H1 (cell line): ENCODE data around the gene AGBL1. TPM values are rescaled to one million over a fixed set of nuclear protein-coding genes. Genes with fewer than 3 reads are reported as not detected.

Experiments used
- CTCF ChIA-PET: fragments of 300-600 bp; sonication (Branson Sonifier 250); formaldehyde crosslinking; loops from one replicate; lab custom pipeline; 2021; ENCODE audit not compliant: partially characterized antibody; lab: Charles Lee
- POLR2A ChIA-PET: fragments of 300-600 bp; sonication (Branson Sonifier 250); formaldehyde crosslinking; loops from one replicate; lab custom pipeline; 2021; ENCODE audit warnings: inconsistent platforms; ENCODE audit not compliant: partially characterized antibody; lab: Charles Lee
- DNase-seq, 2 experiments: peaks; one replicate each; pipeline versions ENCODE4 v3.0.0 to v3.0.0-alpha.2; 2010 to 2022; ENCODE audit warnings: low spot score in 2 of 2, low read depth in 1 of 2, mixed read lengths in 1 of 2
- FAIRE-seq: peaks from 2 replicates; lab custom pipeline; 2011; peaks lifted over from hg19 to GRCh38; lab: Jason Lieb, UNC
- H2AFZ ChIP-seq: 2 replicates; pipeline ENCODE4 v1.8.1; 2012; ENCODE audit warnings: low read length, inconsistent platforms
- H2AK5ac ChIP-seq: 2 replicates; pipeline ENCODE4 v1.6.1; 2013; ENCODE audit warnings: low read depth, low read length
- H2BK120ac ChIP-seq: replicated peaks from 2 replicates; pipeline ENCODE3; 2013; ENCODE audit warnings: low read depth, low read length, inconsistent platforms
- H2BK12ac ChIP-seq: 2 replicates; pipeline ENCODE4 v1.6.1; 2013; ENCODE audit warnings: low read depth, low read length
- H2BK15ac ChIP-seq: 2 replicates; pipeline ENCODE4 v1.6.1; 2013; ENCODE audit warnings: low read length
- H2BK20ac ChIP-seq: 2 replicates; pipeline ENCODE4 v1.6.1; 2013; ENCODE audit warnings: low read length
- H2BK5ac ChIP-seq: 2 replicates; pipeline ENCODE4 v1.6.1; 2013; ENCODE audit warnings: low read depth, low read length
- H3K14ac ChIP-seq: 2 replicates; pipeline ENCODE4 v1.6.1; 2013; ENCODE audit warnings: inconsistent platforms; ENCODE audit not compliant: insufficient read length
- H3K18ac ChIP-seq: 2 replicates; pipeline ENCODE4 v1.6.1; 2013; ENCODE audit warnings: low read length; ENCODE audit errors: extremely low read depth
- H3K23ac ChIP-seq: 2 replicates; pipeline ENCODE4 v1.6.1; 2013; ENCODE audit warnings: inconsistent platforms; ENCODE audit not compliant: insufficient read length
- H3K23me2 ChIP-seq: 2 replicates; pipeline ENCODE4 v1.6.1; 2013; ENCODE audit warnings: low read depth, low read length
- H3K27ac ChIP-seq: 2 replicates; pipeline ENCODE4 v1.6.1; 2011; ENCODE audit warnings: low read depth, low read length, inconsistent platforms
- H3K27me3 ChIP-seq, 4 experiments: replicated peaks in 1 of 4; 1 replicate in 1 of 4; 2 replicates in 3 of 4; pipeline versions ENCODE4 v1.6.1 to v1.8.1; 2011 to 2013; ENCODE audit warnings: low read length in 3 of 4, mild to moderate bottlenecking in 3 of 4, inconsistent platforms in 2 of 4, mixed read lengths in 2 of 4, moderate library complexity in 1 of 4; ENCODE audit not compliant: control insufficient read depth in 3 of 4, insufficient read depth in 3 of 4; ENCODE audit errors: extremely low read depth in 1 of 4
- H3K36me3 ChIP-seq, 4 experiments: 2 replicates each; pipeline versions ENCODE4 v1.6.1 to v1.8.1; 2011 to 2013; ENCODE audit warnings: mild to moderate bottlenecking in 4 of 4, low read length in 3 of 4, moderate library complexity in 2 of 4, control low read depth in 1 of 4, inconsistent platforms in 1 of 4; ENCODE audit not compliant: insufficient read depth in 4 of 4, control insufficient read depth in 2 of 4
- H3K4ac ChIP-seq: replicated peaks from 2 replicates; pipeline ENCODE3; 2013; ENCODE audit warnings: low read length, low read depth, mixed read lengths, inconsistent platforms; ENCODE audit not compliant: insufficient read length
- H3K4me1 ChIP-seq, 4 experiments: replicated peaks in 1 of 4; 1 replicate in 1 of 4; 2 replicates in 3 of 4; pipeline versions ENCODE4 v1.6.1 to v1.8.1; 2011 to 2013; ENCODE audit warnings: low read length in 3 of 4, inconsistent platforms in 2 of 4, mixed read lengths in 1 of 4; ENCODE audit not compliant: insufficient read depth in 4 of 4, control insufficient read depth in 3 of 4
- H3K4me2 ChIP-seq, 2 experiments: 2 replicates each; pipeline versions ENCODE4 v1.6.1 to v1.8.1; 2011 to 2013; ENCODE audit warnings: low read depth in 2 of 2, low read length in 2 of 2, control low read depth in 1 of 2, inconsistent platforms in 1 of 2, mild to moderate bottlenecking in 1 of 2; ENCODE audit not compliant: insufficient read depth in 1 of 2
- H3K4me3 ChIP-seq, 4 experiments: fragments of 200-600, 300-600 bp in 1 of 4; sonication (generic), shearing (Covaris generic), sonication (Bioruptor Twin) in 1 of 4; 2 replicates each; pipeline versions ENCODE4 v1.5.1 to v1.8.1; 2011 to 2016; ENCODE audit warnings: low read length in 4 of 4, low read depth in 3 of 4, control low read depth in 2 of 4, inconsistent platforms in 2 of 4, mild to moderate bottlenecking in 2 of 4, mixed read lengths in 1 of 4, moderate library complexity in 1 of 4; ENCODE audit not compliant: insufficient read depth in 2 of 4; ENCODE audit errors: extremely low read depth in 1 of 4
- H3K56ac ChIP-seq: replicated peaks from 2 replicates; pipeline ENCODE3; 2013; ENCODE audit warnings: low read depth, mild to moderate bottlenecking, mixed read lengths, low read length, inconsistent platforms; ENCODE audit not compliant: insufficient read length
- H3K79me1 ChIP-seq: 2 replicates; pipeline ENCODE4 v1.6.1; 2013; ENCODE audit warnings: low read depth, low read length, control low read depth
- H3K79me2 ChIP-seq, 2 experiments: 2 replicates each; pipeline versions ENCODE4 v1.6.1 to v1.8.1; 2012 to 2013; ENCODE audit warnings: low read length in 2 of 2, mild to moderate bottlenecking in 2 of 2, inconsistent platforms in 1 of 2; ENCODE audit not compliant: insufficient read depth in 2 of 2, control insufficient read depth in 1 of 2
- H3K9ac ChIP-seq, 4 experiments: replicated peaks in 1 of 4; 1 replicate in 1 of 4; 2 replicates in 3 of 4; pipeline versions ENCODE4 v1.6.1 to v1.8.1; 2011 to 2013; ENCODE audit warnings: low read depth in 3 of 4, low read length in 3 of 4, control low read depth in 2 of 4, mild to moderate bottlenecking in 2 of 4, moderate library complexity in 2 of 4, inconsistent platforms in 1 of 4; ENCODE audit errors: extremely low read depth in 1 of 4
- H3K9me3 ChIP-seq, 2 experiments: 2 replicates each; pipeline versions ENCODE4 v1.6.1 to v1.8.1; 2012 to 2013; ENCODE audit warnings: mild to moderate bottlenecking in 2 of 2, moderate library complexity in 2 of 2, control low read depth in 1 of 2, inconsistent platforms in 1 of 2, low read depth in 1 of 2, low read length in 1 of 2, mixed read lengths in 1 of 2; ENCODE audit not compliant: insufficient read depth in 2 of 2
- H4K20me1 ChIP-seq, 2 experiments: replicated peaks in 1 of 2; 2 replicates each; pipeline versions ENCODE3 to v1.8.1; 2011 to 2013; ENCODE audit warnings: inconsistent platforms in 2 of 2, low read length in 2 of 2, mild to moderate bottlenecking in 1 of 2; ENCODE audit not compliant: insufficient read depth in 2 of 2, control insufficient read depth in 1 of 2
- H4K5ac ChIP-seq: 2 replicates; pipeline ENCODE4 v1.6.1; 2013; ENCODE audit warnings: low read length, low read depth, mixed read lengths, inconsistent platforms; ENCODE audit not compliant: insufficient read length
- H4K8ac ChIP-seq: 2 replicates; pipeline ENCODE4 v1.8.0; 2013; ENCODE audit warnings: mild to moderate bottlenecking, moderate library complexity, low read length, inconsistent platforms; ENCODE audit not compliant: insufficient read depth; ENCODE audit errors: extremely low read depth
- H4K91ac ChIP-seq: replicated peaks from 2 replicates; pipeline ENCODE3; 2013; ENCODE audit warnings: low read length, mixed read lengths, inconsistent platforms; ENCODE audit not compliant: insufficient read length
- BRCA1 ChIP-seq: IDR thresholded peaks from 2 replicates; pipeline ENCODE4 v1.6.1; 2012; ENCODE audit warnings: low read depth, low read length, improper control_type of control experiment
- CTBP2 ChIP-seq: IDR thresholded peaks from 2 replicates; pipeline ENCODE4 v1.7.0; 2011; ENCODE audit warnings: borderline replicate concordance, mild to moderate bottlenecking, moderate library complexity, mixed read lengths, low read length; ENCODE audit not compliant: insufficient read depth, insufficient read length
- JUN ChIP-seq: IDR thresholded peaks from 2 replicates; pipeline ENCODE4 v1.6.1; 2011; ENCODE audit warnings: low read depth, mild to moderate bottlenecking, improper control_type of control experiment, low read length
- SAP30 ChIP-seq: fragments of 300-600 bp; sonication (generic); IDR thresholded peaks from 2 replicates; pipeline ENCODE4 v1.7.1; 2012; ENCODE audit warnings: low read length, moderate library complexity, mild to moderate bottlenecking, inconsistent platforms; ENCODE audit not compliant: insufficient read depth, insufficient replicate concordance
- SIX5 ChIP-seq: IDR thresholded peaks from 2 replicates; pipeline ENCODE4 v1.6.1; 2011; ENCODE audit warnings: mild to moderate bottlenecking, low read depth, low read length
- SP4 ChIP-seq: IDR thresholded peaks from 2 replicates; pipeline ENCODE4 v1.6.1; 2012; ENCODE audit warnings: low read length, inconsistent platforms
- YY1 ChIP-seq: IDR thresholded peaks from 2 replicates; pipeline ENCODE4 v1.6.1; 2011; ENCODE audit warnings: low read depth, mild to moderate bottlenecking, low read length
- ZNF274 ChIP-seq: IDR thresholded peaks from 2 replicates; pipeline ENCODE4 v1.7.0; 2012; ENCODE audit warnings: low read length, borderline replicate concordance; ENCODE audit errors: extremely low read depth
- polyA plus RNA-seq, 7 experiments: library from polyadenylated mRNA; depleted of rRNA in 3 of 7; stranded (reverse) in 5 of 7; unstranded in 2 of 7; fragments of >200 nt in 5 of 7; fragments of 200-250 nt in 2 of 7; gene quantifications; 1 replicate in 5 of 7; 2 replicates in 1 of 7; 4 replicates in 1 of 7; pipeline versions ENCODE4 v1.2.1 to v1.2.3, GENCODE V29; 2011 to 2013; ENCODE audit warnings: missing spikeins in 2 of 7, mixed read lengths in 2 of 7
- total RNA-seq: library from RNA; stranded (reverse); fragmentation: NEBNext Ultra II Directional; extraction: Animal tissue kit (Norgen Biotek cat#: 25700); gene quantifications from 2 replicates; pipeline ENCODE4 v1.2.1, GENCODE V29; 2021

The AGBL1 gene
- total and polyA plus RNA-seq, 2 of the 8 experiments (the other 6 are each of a cell fraction or from before 2014, with no cell fraction given): not detected

DNA sequence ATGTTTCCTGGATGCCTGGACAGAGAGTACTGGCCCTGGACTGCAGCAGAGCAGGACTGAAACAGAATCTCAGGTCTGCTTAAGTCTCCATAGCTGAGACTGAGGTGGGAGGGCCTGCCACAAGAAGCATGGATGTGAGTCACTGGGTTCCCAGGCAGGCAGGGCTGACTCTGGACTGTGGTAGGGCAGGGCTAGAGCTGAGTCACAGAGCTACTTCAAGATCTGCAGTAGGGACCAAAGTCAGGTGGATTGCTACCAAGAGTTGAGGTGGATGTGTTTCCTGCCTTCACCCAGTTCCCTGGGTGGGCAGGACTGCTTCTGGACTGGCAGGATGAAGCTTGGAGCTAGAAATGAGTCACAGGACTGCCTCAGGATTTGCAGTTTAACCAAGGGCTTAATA, 282.9 kb downstream of the AGBL1 start:
- no peaks in the 10 kb centered on the region for H3K23me2 ChIP-seq
- no peak overlapping the region for H2AK5ac ChIP-seq
- H3K14ac ChIP-seq: no peak overlapping the region
- H2BK12ac ChIP-seq: no peak overlapping the region
- H3K27ac ChIP-seq: no peak overlapping the region
- H2BK20ac ChIP-seq: no peak overlapping the region
- no peaks in the 10 kb centered on the region for H3K36me3 ChIP-seq
- H3K4me1 ChIP-seq: no peaks in the 10 kb centered on the region
- H2BK15ac ChIP-seq: no peak overlapping the region
- TF ChIP-seq SIX5 (no peak), JUN (no peak), ZNF274 (no peak), CTBP2 (no peak), SAP30 (no peak), BRCA1 (no peak), SP4 (no peak), YY1 (no peak)
- no peaks in the 10 kb centered on the region for H3K79me2 ChIP-seq
- no peak overlapping the region for H3K4me2 ChIP-seq
- H3K18ac ChIP-seq: no peak overlapping the region
- 0 out of 2 replicates have a peak overlapping the region, but pooled peaks have one; percentile 37 for H2AFZ ChIP-seq
- no peaks in the 10 kb centered on the region for H3K27me3 ChIP-seq
- H3K9ac ChIP-seq: no peak overlapping the region
- CTCF ChIA-PET: no interaction called here
- DNase-seq: no peak
- H4K8ac ChIP-seq: no peak overlapping the region
- no peak overlapping the region for H2BK5ac ChIP-seq
- H3K23ac ChIP-seq: no peak overlapping the region
- H3K79me1 ChIP-seq: no peaks in the 10 kb centered on the region
- no peak overlapping the region for H3K4ac ChIP-seq
- H3K4me3 ChIP-seq: no peak overlapping the region
- peak overlapping the region; percentile 24 for H4K5ac ChIP-seq
- POLR2A ChIA-PET: no interaction called here
- no peaks in the 10 kb centered on the region for H3K9me3 ChIP-seq
- no peak overlapping the region for H3K56ac ChIP-seq
- no peak overlapping the region for H4K91ac ChIP-seq
- no peak for FAIRE-seq
- no peak overlapping the region for H2BK120ac ChIP-seq
- no peaks in the 10 kb centered on the region for H4K20me1 ChIP-seq
